Panc1 (cell line): ENCODE results near the gene ZNF564. TPM values are rescaled to one million over a fixed set of nuclear protein-coding genes. Genes with fewer than 3 reads are reported as not detected.

Experiments used
- ATAC-seq: fragments of 200-7000 bp; cut with Tn5 transposase; 2 replicates; pipeline ENCODE4 v1.9.1; 2020; ENCODE audit warnings: mild to moderate bottlenecking, moderate library complexity
- Bru-seq: library from RNA; stranded (reverse); fragments of 400-500 nt; gene quantifications from one replicate; lab custom pipeline; 2021; lab: Mats Ljungman, UMichigan
- BruChase-seq, 2 experiments: library from RNA; stranded (reverse); fragments of 400-500 nt; gene quantifications; one replicate each; lab custom pipeline; 2021; lab: Mats Ljungman, UMichigan
- BruUV-seq: library from RNA; stranded (reverse); fragments of 400-500 nt; replicated peaks from 2 replicates; lab custom pipeline; 2021; lab: Mats Ljungman, UMichigan
- CTCF ChIA-PET: fragments of 300-600 bp; sonication (Branson Sonifier 250); formaldehyde crosslinking; loops from one replicate; lab custom pipeline; 2022; ENCODE audit warnings: antibody characterized with exemption; lab: Charles Lee
- POLR2A ChIA-PET: fragments of 300-600 bp; sonication (Branson Sonifier 250); formaldehyde crosslinking; loops from one replicate; lab custom pipeline; 2022; ENCODE audit warnings: antibody characterized with exemption; lab: Charles Lee
- DNase-seq: peaks from one replicate; pipeline ENCODE4 v3.0.0-alpha.2; 2010; ENCODE audit warnings: low read depth, low spot score
- H3K27ac ChIP-seq: 2 replicates; pipeline ENCODE4 v1.5.1; 2011; ENCODE audit warnings: mild to moderate bottlenecking, low read length, inconsistent platforms
- H3K27me3 ChIP-seq: fragments of 200-500 bp; sonication (Bioruptor generic); 2 replicates; pipeline ENCODE4 v1.6.0; 2014; ENCODE audit warnings: low read length, inconsistent platforms; ENCODE audit not compliant: control insufficient read depth, insufficient read depth
- H3K36me3 ChIP-seq: fragments of 200-500 bp; sonication (Bioruptor generic); 2 replicates; pipeline ENCODE4 v1.5.1; 2014; ENCODE audit warnings: inconsistent platforms, mild to moderate bottlenecking, low read length, moderate library complexity; ENCODE audit not compliant: control insufficient read depth, insufficient read depth
- H3K4me1 ChIP-seq: 2 replicates; pipeline ENCODE4 v1.5.1; 2011; ENCODE audit warnings: inconsistent platforms, mild to moderate bottlenecking, low read length, moderate library complexity; ENCODE audit not compliant: control insufficient read depth, insufficient read depth
- H3K4me3 ChIP-seq, 2 experiments: 2 replicates each; pipeline ENCODE4 v1.5.1; 2011 to 2012; ENCODE audit warnings: low read depth in 2 of 2, low read length in 2 of 2, mild to moderate bottlenecking in 2 of 2, inconsistent platforms in 1 of 2, moderate library complexity in 1 of 2
- H3K9me3 ChIP-seq: fragments of 200-500 bp; sonication (Bioruptor generic); 2 replicates; pipeline ENCODE4 v1.5.1; 2014; ENCODE audit warnings: low read depth, mild to moderate bottlenecking, inconsistent platforms, low read length, moderate library complexity; ENCODE audit not compliant: control insufficient read depth, insufficient read depth
- CTCF ChIP-seq: fragments of 450-650 bp; IDR thresholded peaks from 2 replicates; pipeline ENCODE4 v1.5.1; 2017; ENCODE audit warnings: mild to moderate bottlenecking
- POLR2AphosphoS5 ChIP-seq: IDR thresholded peaks from 2 replicates; pipeline ENCODE4 v1.6.1; 2012; ENCODE audit warnings: mild to moderate bottlenecking, low read depth, low read length, moderate library complexity
- REST ChIP-seq, 2 experiments: IDR thresholded peaks; 2 replicates each; pipeline ENCODE4 v1.6.1; 2011 to 2012; ENCODE audit warnings: low read depth in 2 of 2, control low read depth in 1 of 2, low read length in 1 of 2, mild to moderate bottlenecking in 1 of 2, moderate library complexity in 1 of 2; ENCODE audit not compliant: insufficient read depth in 1 of 2
- SIN3A ChIP-seq: IDR thresholded peaks from 2 replicates; pipeline ENCODE4 v1.6.1; 2012; ENCODE audit warnings: low read depth, mild to moderate bottlenecking, low read length, moderate library complexity, borderline replicate concordance; ENCODE audit not compliant: insufficient read depth
- TCF7L2 ChIP-seq: IDR thresholded peaks from 2 replicates; pipeline ENCODE4 v1.6.1; 2011; ENCODE audit warnings: mild to moderate bottlenecking, low read depth, low read length, inconsistent platforms
- in situ Hi-C: cut with HindIII; loops from 2 replicates; pipeline ENCODE4 v1.10.0; 2016; ENCODE audit warnings: low sequenced_read_pairs, low pct_unique_long_range_greater_than_20kb
- intact Hi-C: fragments of 100-400 bp; cut with micrococcal nuclease; formaldehyde crosslinking; loops from one replicate; pipeline ENCODE4 v1.10.0; 2022; ENCODE audit not compliant: unreplicated experiment
- long read RNA-seq: library from polyadenylated mRNA; unstranded; transcript quantifications from one replicate; pipeline ENCODE4 v2.0.0, GENCODE V29; 2021; ENCODE audit not compliant: unreplicated experiment
- polyA plus RNA-seq: library from polyadenylated mRNA; unstranded; fragments of >200 nt; gene quantifications from one replicate; pipeline ENCODE4 v1.2.1, GENCODE V29; 2012; ENCODE audit warnings: missing spikeins; ENCODE audit not compliant: insufficient read length
- total RNA-seq: library from RNA; stranded (reverse); gene quantifications from one replicate; pipeline ENCODE4 v1.2.1, GENCODE V29; 2021; ENCODE audit not compliant: unreplicated experiment

ZNF564 gene
- total RNA-seq (5.7 TPM), Bru-seq, nascent RNA (percentile 88 among the genes with signal in this experiment), BruChase-seq, experiment 1, labeled RNA remaining after a 2-hour chase (percentile 73 among the genes with signal in this experiment), BruChase-seq, experiment 2, labeled RNA remaining after a 6-hour chase (percentile 82 among the genes with signal in this experiment)
- 2.5 TPM for polyA plus RNA-seq
- long read RNA-seq, transcript ZNF564-201 (4 exons, 2,935 nt) = major isoform, 13 of 15 reads
- long read RNA-seq, partial matches to known transcripts = 0 of 15 reads
- long read RNA-seq, other reads (novel, unspliced or antisense) = 2 of 15 reads

GRCh38 chr19:12551060-12551832 lies at the start of gene ZNF564:
Gene ZNF564, minus strand, starts transcription at chr19:12551482. Its CDS starts 150 bp downstream, at chr19:12551332.
- peak; percentile 72 for TF ChIP-seq POLR2AphosphoS5
- peak; percentile 30; the same call in 1 of the 2 replicates for TF ChIP-seq SIN3A
- no peak for TF ChIP-seq REST (IDR thresholded peaks at IDR 0.05; ENCODE audit: insufficient read depth in 1 of 2, low read depth in 2 of 2, low read length in 1 of 2)
- no peak for TF ChIP-seq TCF7L2
- TF ChIP-seq CTCF = no peak
- no TSS peak for BruUV-seq
- intact Hi-C loops = loop anchor here (5.0 kb wide), 1 partner anchor 96 kb away; no protein-coding TSS in a partner anchor
- Histone ChIP-seq H3K27ac (peak within 1 kb of the TSS; percentile 93), H3K4me3 (peak within 1 kb of the TSS; percentile 73 to 95), H3K36me3 (no peaks in the 10 kb centered on the region), H3K9me3 (no peaks in the 10 kb centered on the region), H3K4me1 (peaks cover 5% of the 10 kb centered on the region; the same call in 1 of the 2 replicates), H3K27me3 (no peaks in the 10 kb centered on the region)
- ATAC-seq (peak; percentile 99), DNase-seq (peak; percentile 89)
- POLR2A ChIA-PET = no interaction called here
- CTCF ChIA-PET = no interaction called here
- in situ Hi-C loops = no loop called here

GRCh38 chr19:12597594-12597993 lies 46.3 kb upstream of the ZNF564 start:
- POLR2A ChIA-PET = no interaction called here
- no peaks in the 10 kb centered on the region for H3K36me3 ChIP-seq
- ATAC-seq = no peak
- in situ Hi-C loops (no loop called here), intact Hi-C loops (no loop called here)
- H3K4me3 ChIP-seq = no peak overlapping the region
- H3K4me1 ChIP-seq = no peaks in the 10 kb centered on the region
- no peak for DNase-seq
- CTCF ChIA-PET = no interaction called here
- TF ChIP-seq CTCF = no peak
- BruUV-seq = no TSS peak
- no peaks in the 10 kb centered on the region for H3K27me3 ChIP-seq
- H3K27ac ChIP-seq = no peak overlapping the region
- H3K9me3 ChIP-seq = no peaks in the 10 kb centered on the region
